NCI-H146 (cell line): ENCODE results near the gene MDFI.

Experiments
- DNase-seq: peaks from one replicate; lab custom pipeline; 2025; lab: John Stamatoyannopoulos, UW

The MDFI gene

GRCh38 chr6:41634657-41635056, 3.6 kb upstream of the MDFI start:
- DNase-seq: no peak

GRCh38 chr6:41635365-41635764, 2.9 kb upstream of the MDFI start:
- no peak for DNase-seq

- peak; percentile 25 for DNase-seq
Observed at GRCh38 chr6:41636833-41637193, 1.5 kb upstream of the MDFI start.

DNA sequence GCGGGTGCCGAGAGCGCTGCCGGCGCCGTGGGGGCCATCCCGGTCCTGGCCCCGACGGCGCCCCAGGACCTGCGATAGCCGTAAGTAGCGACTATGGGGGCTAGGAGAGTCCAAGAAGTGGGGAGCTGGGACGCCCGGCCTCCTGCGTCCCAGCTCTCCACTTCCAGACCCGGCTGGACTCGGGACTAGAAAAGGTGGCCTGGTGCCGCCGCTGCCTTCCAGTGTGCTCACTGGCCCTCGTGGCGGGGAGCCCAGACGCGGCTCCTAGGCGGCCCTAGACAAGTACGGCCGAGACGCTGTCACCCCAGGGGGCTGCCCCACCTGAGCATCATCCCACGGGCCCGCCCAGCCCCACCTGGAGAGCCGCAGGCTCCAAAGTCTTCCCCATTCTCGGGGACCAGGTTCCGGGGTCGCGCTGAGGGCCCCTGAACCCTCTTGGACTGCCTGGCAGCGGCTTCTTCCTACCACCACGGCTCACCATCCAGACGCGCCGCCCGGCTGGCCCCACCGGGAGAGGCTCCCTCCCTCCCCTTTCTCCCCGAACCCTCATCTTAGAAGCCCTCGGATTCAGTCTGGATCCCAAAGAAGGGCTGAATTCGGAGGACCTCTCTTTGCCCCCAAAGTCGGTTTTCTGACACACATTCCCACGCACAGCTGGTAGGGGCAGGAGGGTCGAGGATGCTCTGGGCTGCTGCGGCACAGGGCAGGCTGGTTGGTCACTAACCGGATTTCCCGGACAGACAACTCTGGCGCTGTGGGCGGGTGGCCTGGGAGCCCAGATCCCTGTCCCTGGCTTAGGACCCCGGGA, 870 bp upstream of the MDFI start:
- peak; percentile 22 for DNase-seq

- DNase-seq: no peak
Observed at GRCh38 chr6:41638935-41639808, 904 bp downstream of the MDFI start.

GRCh38 chr6:41639809-41640371, 1.6 kb downstream of the MDFI start:
- DNase-seq: no peak

DNA sequence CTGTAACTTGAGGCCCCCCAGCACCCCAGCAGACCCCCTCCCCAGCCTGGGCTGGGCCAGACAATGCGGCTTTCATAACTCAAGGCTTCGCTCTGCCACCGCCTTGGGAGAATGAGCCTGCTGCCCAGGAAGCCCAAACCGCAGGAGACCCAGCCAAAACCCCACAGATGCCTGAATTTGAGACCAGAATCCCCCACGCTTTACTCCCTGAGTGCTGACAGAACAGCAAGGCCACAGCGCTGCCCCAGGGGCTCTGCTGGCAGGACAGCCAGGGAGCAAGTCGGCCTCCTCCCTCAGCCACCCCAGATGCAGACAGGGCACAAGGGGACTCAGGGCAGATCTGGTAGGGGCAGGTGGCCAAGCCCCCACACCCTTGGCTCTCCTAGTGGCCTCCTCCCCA, 2.2 kb downstream of the MDFI start:
- no peak for DNase-seq

- no peak for DNase-seq
Observed at GRCh38 chr6:41641352-41641925, 3.2 kb downstream of the MDFI start.

DNA sequence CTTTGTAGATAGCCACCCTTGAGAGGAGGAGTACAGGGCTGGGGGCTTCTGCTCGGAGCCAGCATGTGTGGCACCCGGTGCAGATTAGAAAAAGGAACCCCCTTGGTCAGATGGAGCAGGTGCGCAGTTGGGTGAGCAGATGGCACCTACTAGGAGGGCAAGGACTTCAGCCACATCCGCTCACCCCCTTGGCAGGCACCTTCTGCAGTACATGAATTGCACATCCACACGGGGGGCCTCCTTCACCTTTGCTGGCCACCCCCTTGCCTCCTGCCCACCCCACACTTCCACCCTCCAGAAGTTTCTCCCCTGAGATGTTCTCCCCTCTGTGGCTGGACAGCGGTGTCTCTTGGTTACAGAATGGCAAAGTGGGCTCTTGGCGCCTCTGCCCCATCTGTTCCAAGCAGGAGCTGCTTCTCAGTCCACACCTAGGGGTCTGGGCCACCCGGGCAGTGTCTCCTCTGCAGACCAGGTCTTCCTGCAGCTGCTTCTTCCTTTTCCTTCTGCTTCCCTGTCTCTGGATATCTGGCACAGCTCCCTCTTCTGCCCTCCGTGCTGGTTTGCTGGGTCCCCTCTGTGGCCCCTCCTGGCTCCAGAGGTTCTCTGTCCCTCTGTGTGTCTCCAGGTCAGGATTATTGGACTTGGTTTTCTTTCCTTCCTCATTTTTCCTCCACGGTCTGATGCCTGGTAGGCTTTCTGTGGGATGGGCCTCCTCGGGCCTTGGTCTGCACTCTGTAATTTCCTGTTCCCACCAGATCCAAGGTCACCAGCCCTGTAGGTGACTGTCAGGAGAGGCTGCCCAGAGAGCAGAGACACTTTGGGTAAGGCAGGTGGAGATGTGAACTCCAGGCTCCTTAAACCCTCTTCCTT, 4.1 kb downstream of the MDFI start:
- no peak for DNase-seq

GRCh38 chr6:41642960-41643898, 5.0 kb downstream of the MDFI start:
- DNase-seq: no peak

DNA sequence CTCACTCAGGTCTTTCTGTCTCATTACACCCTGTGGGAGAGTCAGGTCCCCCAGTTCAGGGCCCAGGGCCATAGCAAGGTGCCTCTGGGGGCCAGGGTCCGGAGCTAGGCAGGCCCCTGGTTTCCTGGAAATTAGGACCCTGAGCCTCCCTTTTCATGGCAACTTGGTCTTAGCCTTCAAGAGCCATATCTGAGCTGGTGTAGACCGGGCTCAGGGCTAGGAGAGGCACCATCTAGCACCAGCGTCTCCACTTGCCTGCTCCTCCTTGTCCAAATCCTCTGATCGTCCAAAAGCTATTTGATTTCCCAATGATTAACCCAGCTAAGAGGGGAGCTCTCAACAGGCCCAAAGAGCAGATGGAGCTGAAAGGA, 5.6 kb downstream of the MDFI start:
- DNase-seq: no peak

- DNase-seq: no peak
Observed at GRCh38 chr6:41644297-41644879, 6.1 kb downstream of the MDFI start.

DNA sequence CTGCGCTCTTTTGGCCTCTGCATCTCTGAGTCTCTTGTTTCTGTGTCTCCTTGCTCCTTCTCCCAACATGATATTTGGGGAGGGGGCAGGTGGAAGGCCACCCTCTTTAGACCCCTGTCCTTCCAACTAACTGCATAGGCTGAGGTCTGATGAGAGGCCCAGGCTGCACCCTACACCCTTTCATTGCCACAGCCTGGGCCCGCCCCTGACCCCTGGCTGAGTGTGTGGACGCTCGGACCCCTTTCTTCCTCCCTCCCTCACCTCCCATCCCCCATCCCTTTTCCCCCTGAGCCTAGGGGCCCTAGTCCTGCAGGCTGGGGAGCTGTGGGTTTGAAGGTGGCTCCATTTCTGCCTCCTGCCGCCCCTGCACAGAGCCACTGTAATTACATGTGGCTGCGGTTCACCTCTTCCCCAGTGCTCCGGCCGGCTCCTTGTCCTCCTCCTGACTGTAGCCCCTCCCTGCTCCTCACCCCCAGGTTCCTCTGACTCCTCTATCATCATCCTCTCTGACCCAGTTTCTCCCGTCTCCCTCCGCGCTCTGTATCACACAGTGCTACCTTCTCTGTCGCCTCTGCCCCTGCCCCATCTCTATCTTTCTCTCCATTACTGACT, 6.8 kb downstream of the MDFI start:
- no peak for DNase-seq

DNA sequence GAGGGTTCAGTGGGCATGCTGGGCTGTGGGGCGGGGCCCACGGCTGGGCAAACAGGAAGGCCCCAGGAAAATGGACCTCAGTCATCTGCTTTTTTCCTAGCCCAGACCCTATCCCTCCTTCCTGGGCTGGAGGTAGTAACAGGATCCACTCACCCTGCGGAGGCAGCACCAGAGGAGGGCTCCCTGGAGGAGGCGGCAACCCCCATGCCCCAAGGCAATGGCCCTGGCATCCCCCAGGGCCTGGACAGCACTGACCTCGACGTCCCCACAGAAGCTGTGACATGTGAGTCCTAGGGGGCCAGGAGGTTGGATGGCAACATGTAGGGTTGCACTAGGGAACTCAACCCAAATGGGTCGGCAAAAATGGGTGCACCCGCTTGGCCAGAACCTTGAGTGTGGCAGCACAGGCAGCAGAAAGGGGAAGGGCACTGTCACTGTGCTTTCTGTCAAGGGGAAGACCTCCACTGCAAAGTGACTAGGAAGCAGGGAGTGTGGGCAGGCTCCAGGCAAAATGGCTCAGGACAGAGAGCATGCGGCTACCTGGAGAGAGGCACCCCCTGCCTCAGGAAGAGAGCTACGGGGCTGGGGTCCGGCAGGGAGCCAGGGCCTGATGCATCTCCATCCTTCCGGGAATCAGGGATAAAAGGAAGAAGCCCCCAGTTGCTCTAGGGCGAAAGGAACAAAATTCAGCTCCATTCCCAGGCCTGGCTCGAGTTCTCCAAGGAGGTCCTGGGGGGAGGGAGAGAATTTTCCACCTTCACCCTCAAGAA, 7.9 kb downstream of the MDFI start:
- peak; percentile 36 for DNase-seq

GRCh38 chr6:41647061-41647511, 8.8 kb downstream of the MDFI start:
- DNase-seq: no peak

- no peak for DNase-seq
Observed at GRCh38 chr6:41648070-41648585, 9.9 kb downstream of the MDFI start.

GRCh38 chr6:41648921-41649320, 10.7 kb downstream of the MDFI start:
- no peak for DNase-seq

GRCh38 chr6:41649596-41649995, 11.3 kb downstream of the MDFI start:
- DNase-seq: no peak

- no peak for DNase-seq
Observed at GRCh38 chr6:41650120-41650519, 11.9 kb downstream of the MDFI start.
